Chondrocyte (in vitro differentiated cells): Measurements from ENCODE around the gene KRTAP10-12. TPM values are rescaled to one million over a fixed set of nuclear protein-coding genes. Genes with fewer than 3 reads are reported as not detected.

Source experiments
- DNase-seq: peaks from one replicate; pipeline ENCODE4 v3.0.0; 2021; ENCODE audit warnings: mixed read lengths, low spot score
- H3K27ac Mint-ChIP-seq: one replicate; pipeline ENCODE4 v1.8.0; 2021; ENCODE audit warnings: mild to moderate bottlenecking, moderate library complexity, mixed read lengths; ENCODE audit not compliant: unreplicated experiment
- H3K27me3 Mint-ChIP-seq: 2 replicates; pipeline ENCODE4 v1.8.0; 2021; ENCODE audit warnings: low read depth, mixed read lengths
- H3K36me3 Mint-ChIP-seq: 2 replicates; pipeline ENCODE4 v1.8.0; 2021; ENCODE audit warnings: low read depth, mixed read lengths
- H3K4me1 Mint-ChIP-seq: 2 replicates; pipeline ENCODE4 v1.8.0; 2021; ENCODE audit warnings: low read depth, mild to moderate bottlenecking, mixed read lengths
- H3K4me3 Mint-ChIP-seq: one replicate; pipeline ENCODE4 v1.8.0; 2021; ENCODE audit warnings: mild to moderate bottlenecking, moderate library complexity, mixed read lengths; ENCODE audit not compliant: unreplicated experiment
- H3K9me3 Mint-ChIP-seq: 2 replicates; pipeline ENCODE4 v1.8.0; 2021; ENCODE audit warnings: low read depth, mixed read lengths
- CTCF ChIP-seq: fragments of 200-600 bp; sonication (generic); IDR thresholded peaks from 2 replicates; pipeline ENCODE4 v1.5.0; 2021; ENCODE audit warnings: antibody characterized with exemption, mild to moderate bottlenecking, moderate library complexity
- total RNA-seq: library from RNA; stranded (reverse); gene quantifications from 3 replicates; pipeline ENCODE4 v1.2.1, GENCODE V29; 2021

Gene KRTAP10-12
- total RNA-seq, 1 donor from 2014 or later = not detected

GRCh38 chr21:44732956-44733355, 36.0 kb downstream of the KRTAP10-12 start:
- Mint-ChIP-seq H3K36me3 (peaks cover 3% of the 10 kb centered on the region), H3K9me3 (no peaks in the 10 kb centered on the region), H3K4me3 (no peak overlapping the region), H3K27ac (no peak overlapping the region), H3K4me1 (peaks cover 9% of the 10 kb centered on the region), H3K27me3 (peaks cover 31% of the 10 kb centered on the region)
- no peak for DNase-seq
- no peak for TF ChIP-seq CTCF

GRCh38 chr21:44734026-44734745, 37.2 kb downstream of the KRTAP10-12 start:
- Mint-ChIP-seq H3K27me3 (peaks cover 34% of the 10 kb centered on the region), H3K36me3 (peaks cover 3% of the 10 kb centered on the region), H3K27ac (no peak overlapping the region), H3K4me3 (no peak overlapping the region), H3K9me3 (no peaks in the 10 kb centered on the region), H3K4me1 (peaks cover 9% of the 10 kb centered on the region)
- no peak for DNase-seq
- TF ChIP-seq CTCF = no peak

GRCh38 chr21:44734841-44735240, 37.9 kb downstream of the KRTAP10-12 start:
- Mint-ChIP-seq H3K27ac (no peak overlapping the region), H3K4me3 (no peak overlapping the region), H3K4me1 (peaks cover 9% of the 10 kb centered on the region), H3K9me3 (no peaks in the 10 kb centered on the region), H3K36me3 (peaks cover 3% of the 10 kb centered on the region), H3K27me3 (peaks cover 34% of the 10 kb centered on the region)
- no peak for DNase-seq
- TF ChIP-seq CTCF = no peak

- H3K27me3 Mint-ChIP-seq = peaks cover 37% of the 10 kb centered on the region
Measured at GRCh38 chr21:44735821-44736220, 38.8 kb downstream of the KRTAP10-12 start.

More at GRCh38 chr21:44735821-44736220, 38.8 kb downstream of the KRTAP10-12 start:
- TF ChIP-seq CTCF = no peak
- Mint-ChIP-seq H3K9me3 (no peaks in the 10 kb centered on the region), H3K36me3 (peaks cover 3% of the 10 kb centered on the region), H3K4me1 (peaks cover 9% of the 10 kb centered on the region), H3K4me3 (no peak overlapping the region), H3K27ac (no peak overlapping the region)
- no peak for DNase-seq
